ENCODE measurements around the gene TRAM2. TPM values are rescaled to one million over a fixed set of nuclear protein-coding genes. Genes with fewer than 3 reads are reported as not detected.

TRAM2 gene
- total RNA-seq, 1 experiment from 2014 or later = 13.4 TPM

- no peak for ATAC-seq
- peaks cover 25% of the 10 kb centered on the region for H3K36me3 Mint-ChIP-seq
- POLR2A ChIA-PET = no interaction called here
Observed at GRCh38 chr6:52514514-52514913, 62.3 kb downstream of the TRAM2 start.

More at GRCh38 chr6:52514514-52514913, 62.3 kb downstream of the TRAM2 start:
- H3K27ac Mint-ChIP-seq = peak overlapping the region; percentile 90; the same call in 1 of the 2 replicates
- H3K27me3 Mint-ChIP-seq (ENCODE audit: low read depth) = no peaks in the 10 kb centered on the region
- TF ChIP-seq ZBTB43 (CRISPR knock-in tag; IDR thresholded peaks at IDR 0.05) = no peak
- no peak for TF ChIP-seq ZBTB21 (CRISPR knock-in tag; IDR thresholded peaks at IDR 0.05; ENCODE audit: borderline replicate concordance)
- no peak for TF ChIP-seq AR (CRISPR knock-in tag; IDR thresholded peaks at IDR 0.05)
- no peak for TF ChIP-seq ZNF512 (CRISPR knock-in tag; IDR thresholded peaks at IDR 0.05; ENCODE audit: borderline replicate concordance)
- no peak for TF ChIP-seq ZMAT4 (CRISPR knock-in tag; IDR thresholded peaks at IDR 0.05)
- TF ChIP-seq ZSCAN18 (CRISPR knock-in tag; IDR thresholded peaks at IDR 0.05) = no peak
- no peak for TF ChIP-seq GRHL2 (CRISPR knock-in tag; IDR thresholded peaks at IDR 0.05; ENCODE audit: insufficient replicate concordance, severe bottlenecking)
- no peak for TF ChIP-seq NFE2L1 (CRISPR knock-in tag; IDR thresholded peaks at IDR 0.05)
- TF ChIP-seq HMGA2 (CRISPR knock-in tag; IDR thresholded peaks at IDR 0.05) = no peak
- TF ChIP-seq ZNF121 (CRISPR knock-in tag; IDR thresholded peaks at IDR 0.05) = no peak
- TF ChIP-seq USF2 (CRISPR knock-in tag; IDR thresholded peaks at IDR 0.05) = no peak
- peaks cover 63% of the 10 kb centered on the region for H3K4me1 Mint-ChIP-seq
- no peaks in the 10 kb centered on the region for H3K9me3 Mint-ChIP-seq
- H3K4me3 Mint-ChIP-seq = no peak overlapping the region
- no peak for DNase-seq (ENCODE audit: low spot score)
- CTCF ChIA-PET = interaction anchor here (1.4 to 1.6 kb wide), 2 partner anchors 95 to 138 kb away, joined by 4 read pairs; partner anchors contain the start of gene EFHC1
